ENCODE data around the gene CRB3. TPM values are rescaled to one million over a fixed set of nuclear protein-coding genes. Genes with fewer than 3 reads are reported as not detected.

CRB3 gene
- total RNA-seq, 1 donor from 2014 or later: 0.46 TPM

DNA sequence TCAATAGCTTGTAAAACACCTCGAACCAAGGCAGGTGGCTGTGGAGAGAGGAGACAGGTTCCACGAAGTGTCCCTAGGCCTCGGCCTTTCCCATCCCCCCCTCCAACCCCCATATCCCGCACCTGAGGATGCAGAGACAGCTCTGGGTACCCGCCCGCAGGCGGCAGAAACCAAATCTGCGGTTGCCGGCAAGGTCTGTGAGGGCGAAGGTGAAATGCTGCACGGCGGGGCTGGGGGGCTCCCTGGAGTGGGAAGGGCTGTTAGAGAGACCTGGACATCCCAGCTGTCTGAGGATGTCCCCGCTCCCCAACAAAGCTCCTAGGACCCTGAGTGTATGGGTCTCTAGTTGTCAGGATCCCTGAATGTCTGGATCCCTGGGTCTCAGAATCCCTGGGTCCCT is 14.7 kb downstream of the CRB3 start:
- intact Hi-C loops (cut with micrococcal nuclease): no loop called here
- H3K27me3 Mint-ChIP-seq (ENCODE audit: low read depth): no peaks in the 10 kb centered on the region
- H3K9me3 Mint-ChIP-seq: no peaks in the 10 kb centered on the region

GRCh38 chr19:6479836-6480398 is 15.8 kb downstream of the CRB3 start:
- Mint-ChIP-seq H3K27ac (peak overlapping the region; percentile 91), H3K27me3 (ENCODE audit: low read depth) (no peaks in the 10 kb centered on the region), H3K4me3 (ENCODE audit: low read depth) (peak overlapping the region; percentile 91), H3K9me3 (no peaks in the 10 kb centered on the region), H3K36me3 (ENCODE audit: low read depth) (peaks cover 18% of the 10 kb centered on the region), H3K4me1 (ENCODE audit: low read depth) (peaks cover 19% of the 10 kb centered on the region)
- DNase-seq (ENCODE audit: low spot score): no peak
- intact Hi-C loops (cut with micrococcal nuclease): no loop called here

More for the DNA sequence above, 14.7 kb downstream of the CRB3 start:
- Mint-ChIP-seq H3K27ac (no peak overlapping the region), H3K36me3 (ENCODE audit: low read depth) (peaks cover 23% of the 10 kb centered on the region), H3K4me3 (ENCODE audit: low read depth) (no peak overlapping the region), H3K4me1 (ENCODE audit: low read depth) (peaks cover 19% of the 10 kb centered on the region)
- no peak for DNase-seq (ENCODE audit: low spot score)

DNA sequence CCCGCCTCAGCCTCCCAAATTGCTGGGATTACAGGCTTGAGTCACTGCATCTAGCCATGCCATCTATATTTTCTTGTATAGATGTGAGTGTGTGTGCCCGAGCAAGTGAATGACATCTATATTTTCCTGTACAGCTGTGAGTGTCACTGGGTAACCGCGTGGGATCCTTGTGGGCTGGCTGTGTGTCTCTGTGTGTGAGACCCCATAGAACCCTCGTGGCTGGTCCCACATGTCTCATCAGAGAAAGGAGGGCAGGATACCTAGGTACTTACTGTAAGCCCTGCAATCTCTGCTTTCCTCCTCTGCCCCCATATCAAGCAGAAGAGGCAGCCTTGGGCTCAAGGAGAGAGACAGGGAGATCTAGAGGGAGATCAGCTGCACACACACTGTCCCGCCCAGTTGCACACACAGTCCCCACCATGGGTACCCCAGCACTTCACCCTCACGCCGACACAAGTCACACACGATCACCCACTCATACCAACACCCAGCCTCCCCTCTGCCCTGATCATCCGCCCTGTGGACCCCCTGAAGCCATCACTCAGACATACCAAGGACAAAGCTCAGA is 16.9 kb downstream of the CRB3 start:
- H3K27me3 Mint-ChIP-seq (ENCODE audit: low read depth): no peaks in the 10 kb centered on the region
- H3K27ac Mint-ChIP-seq: peak overlapping the region; percentile 91
- peaks cover 13% of the 10 kb centered on the region for H3K36me3 Mint-ChIP-seq (ENCODE audit: low read depth)
- H3K4me3 Mint-ChIP-seq (ENCODE audit: low read depth): peak overlapping the region; percentile 91
- no peak for DNase-seq (ENCODE audit: low spot score)
- intact Hi-C loops (cut with micrococcal nuclease): no loop called here
- no peaks in the 10 kb centered on the region for H3K9me3 Mint-ChIP-seq
- peaks cover 19% of the 10 kb centered on the region for H3K4me1 Mint-ChIP-seq (ENCODE audit: low read depth)

DNA sequence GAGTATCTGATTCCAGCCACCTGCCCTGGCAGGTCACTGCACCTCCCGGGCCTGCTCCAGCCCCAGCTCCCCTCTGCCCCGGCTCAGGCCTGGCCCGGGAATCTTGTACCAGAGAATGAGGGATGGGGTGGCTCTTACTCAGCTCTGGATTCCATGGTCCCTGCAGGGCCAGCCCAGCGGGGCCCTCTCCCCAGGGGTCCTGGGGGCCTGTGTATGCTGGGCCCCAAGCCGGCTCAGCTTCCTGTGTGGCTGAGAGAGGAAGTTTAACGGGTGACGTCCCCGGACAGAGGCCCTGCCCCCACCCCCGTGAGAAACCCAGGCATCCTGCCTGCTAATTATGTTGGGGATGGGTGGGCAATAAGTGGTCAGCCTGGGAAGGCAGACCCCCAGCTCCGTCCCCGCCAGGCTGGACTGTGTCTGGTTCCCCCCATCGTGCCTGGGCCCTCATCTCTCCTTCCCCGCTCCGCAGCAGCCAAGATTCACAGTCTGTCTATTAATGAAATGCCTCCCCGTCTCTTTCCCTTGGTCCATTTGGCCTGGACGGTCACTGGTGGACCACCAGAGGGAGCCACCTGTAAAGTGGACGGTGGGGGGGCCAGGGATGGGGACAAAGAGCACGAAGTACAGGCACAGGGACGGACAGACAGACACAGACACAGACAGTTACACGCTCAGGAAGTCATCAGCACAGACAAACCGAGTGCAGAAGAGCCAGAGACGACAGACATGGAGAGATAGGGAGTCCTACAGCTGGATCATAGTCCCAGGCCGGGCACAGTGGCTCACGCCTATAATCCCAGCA is 17.7 kb downstream of the CRB3 start, which contains the start of gene DENND1C:
Gene DENND1C (minus strand): TSS at position 247 of the 802 bp plus-strand sequence. CDS start 92 bp downstream, at position 155.
- Mint-ChIP-seq H3K36me3 (ENCODE audit: low read depth) (peaks cover 8% of the 10 kb centered on the region), H3K9me3 (no peaks in the 10 kb centered on the region), H3K4me1 (ENCODE audit: low read depth) (peaks cover 19% of the 10 kb centered on the region), H3K27me3 (ENCODE audit: low read depth) (no peaks in the 10 kb centered on the region), H3K27ac (peak within 1 kb of the TSS; percentile 91), H3K4me3 (ENCODE audit: low read depth) (peak within 1 kb of the TSS; percentile 91)
- intact Hi-C loops (cut with micrococcal nuclease): no loop called here
- DNase-seq (ENCODE audit: low spot score): peak; percentile 60

- intact Hi-C loops (cut with micrococcal nuclease): no loop called here
These were observed 18.2 kb downstream of the CRB3 start for GRCh38 chr19:6482343-6482686.

GRCh38 chr19:6483235-6483634 is 19.2 kb downstream of the CRB3 start:
- intact Hi-C loops (cut with micrococcal nuclease): no loop called here
- peaks cover 8% of the 10 kb centered on the region for H3K36me3 Mint-ChIP-seq (ENCODE audit: low read depth)
- peaks cover 19% of the 10 kb centered on the region for H3K4me1 Mint-ChIP-seq (ENCODE audit: low read depth)
- H3K4me3 Mint-ChIP-seq (ENCODE audit: low read depth): no peak overlapping the region
- no peaks in the 10 kb centered on the region for H3K27me3 Mint-ChIP-seq (ENCODE audit: low read depth)
- no peak for DNase-seq (ENCODE audit: low spot score)
- H3K27ac Mint-ChIP-seq: peak overlapping the region; percentile 1
- H3K9me3 Mint-ChIP-seq: no peaks in the 10 kb centered on the region

More at GRCh38 chr19:6482343-6482686, 18.2 kb downstream of the CRB3 start:
- Mint-ChIP-seq H3K27ac (peak overlapping the region; percentile 91), H3K4me1 (ENCODE audit: low read depth) (peaks cover 19% of the 10 kb centered on the region), H3K9me3 (no peaks in the 10 kb centered on the region), H3K4me3 (ENCODE audit: low read depth) (peak overlapping the region; percentile 91), H3K27me3 (ENCODE audit: low read depth) (no peaks in the 10 kb centered on the region), H3K36me3 (ENCODE audit: low read depth) (peaks cover 8% of the 10 kb centered on the region)
- no peak for DNase-seq (ENCODE audit: low spot score)

- Mint-ChIP-seq H3K4me3 (ENCODE audit: low read depth) (no peak overlapping the region), H3K9me3 (no peaks in the 10 kb centered on the region), H3K36me3 (ENCODE audit: low read depth) (peaks cover 8% of the 10 kb centered on the region), H3K27me3 (ENCODE audit: low read depth) (no peaks in the 10 kb centered on the region), H3K27ac (no peak overlapping the region), H3K4me1 (ENCODE audit: low read depth) (peaks cover 21% of the 10 kb centered on the region)
- no peak for DNase-seq (ENCODE audit: low spot score)
- intact Hi-C loops (cut with micrococcal nuclease): no loop called here
These were observed 20.2 kb downstream of the CRB3 start for GRCh38 chr19:6484230-6484629.

GRCh38 chr19:6484831-6485230 is 20.8 kb downstream of the CRB3 start:
- peaks cover 8% of the 10 kb centered on the region for H3K36me3 Mint-ChIP-seq (ENCODE audit: low read depth)
- H3K4me1 Mint-ChIP-seq (ENCODE audit: low read depth): peaks cover 27% of the 10 kb centered on the region
- intact Hi-C loops (cut with micrococcal nuclease): no loop called here
- H3K27ac Mint-ChIP-seq: no peak overlapping the region
- H3K4me3 Mint-ChIP-seq (ENCODE audit: low read depth): no peak overlapping the region
- H3K27me3 Mint-ChIP-seq (ENCODE audit: low read depth): no peaks in the 10 kb centered on the region
- no peaks in the 10 kb centered on the region for H3K9me3 Mint-ChIP-seq
- no peak for DNase-seq (ENCODE audit: low spot score)

- DNase-seq (ENCODE audit: low spot score): no peak
- peaks cover 4% of the 10 kb centered on the region for H3K9me3 Mint-ChIP-seq
- H3K36me3 Mint-ChIP-seq (ENCODE audit: low read depth): no peaks in the 10 kb centered on the region
- peak overlapping the region; percentile 53 for H3K4me3 Mint-ChIP-seq (ENCODE audit: low read depth)
- H3K27ac Mint-ChIP-seq: peak overlapping the region; percentile 83
- no peaks in the 10 kb centered on the region for H3K27me3 Mint-ChIP-seq (ENCODE audit: low read depth)
- intact Hi-C loops (cut with micrococcal nuclease): no loop called here
- peaks cover 14% of the 10 kb centered on the region for H3K4me1 Mint-ChIP-seq (ENCODE audit: low read depth)
These were observed 25.4 kb downstream of the CRB3 start for GRCh38 chr19:6489278-6490061.

- H3K36me3 Mint-ChIP-seq (ENCODE audit: low read depth): no peaks in the 10 kb centered on the region
- DNase-seq (ENCODE audit: low spot score): no peak
- peak overlapping the region; percentile 53 for H3K4me3 Mint-ChIP-seq (ENCODE audit: low read depth)
- peaks cover 14% of the 10 kb centered on the region for H3K4me1 Mint-ChIP-seq (ENCODE audit: low read depth)
- intact Hi-C loops (cut with micrococcal nuclease): no loop called here
- H3K9me3 Mint-ChIP-seq: peaks cover 4% of the 10 kb centered on the region
- peak overlapping the region; percentile 83 for H3K27ac Mint-ChIP-seq
- H3K27me3 Mint-ChIP-seq (ENCODE audit: low read depth): no peaks in the 10 kb centered on the region
These were observed 26.1 kb downstream of the CRB3 start for GRCh38 chr19:6490134-6490533.

GRCh38 chr19:6491802-6492592 is 27.9 kb downstream of the CRB3 start:
- Mint-ChIP-seq H3K36me3 (ENCODE audit: low read depth) (no peaks in the 10 kb centered on the region), H3K4me1 (ENCODE audit: low read depth) (peaks cover 14% of the 10 kb centered on the region), H3K4me3 (ENCODE audit: low read depth) (no peak overlapping the region), H3K27me3 (ENCODE audit: low read depth) (no peaks in the 10 kb centered on the region), H3K27ac (no peak overlapping the region), H3K9me3 (peaks cover 4% of the 10 kb centered on the region)
- intact Hi-C loops (cut with micrococcal nuclease): no loop called here
- DNase-seq (ENCODE audit: low spot score): no peak

DNA sequence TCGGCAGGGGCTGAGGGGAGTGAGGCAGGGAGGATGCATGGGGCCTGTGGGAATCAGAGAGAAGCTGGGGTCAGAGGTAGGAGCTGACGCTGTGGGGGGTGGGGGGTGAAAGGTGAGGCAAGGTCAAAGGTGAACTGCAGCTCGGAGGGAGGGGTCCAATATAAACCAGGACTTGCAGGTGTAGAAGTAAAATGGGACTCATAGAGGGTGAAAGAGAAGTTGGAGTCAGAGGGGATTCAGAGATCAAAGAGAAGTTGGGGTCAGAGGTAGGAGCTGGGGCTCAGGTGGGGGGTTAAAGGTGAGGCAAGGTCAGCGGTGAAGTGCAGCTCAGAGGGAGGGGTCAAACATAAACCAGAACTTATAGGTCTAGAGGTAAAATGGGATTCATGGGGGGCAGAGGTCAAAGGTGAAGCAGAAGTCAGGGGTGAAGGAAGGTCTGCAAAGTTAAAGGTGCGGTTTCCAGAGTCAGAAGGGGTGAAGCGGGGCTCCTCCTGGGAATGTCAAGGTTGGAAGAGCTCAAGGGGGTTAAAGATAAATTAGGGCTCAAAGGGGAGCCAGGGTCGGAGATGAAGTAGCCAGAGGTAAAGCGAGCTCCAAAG is 30.5 kb downstream of the CRB3 start:
- no peak overlapping the region for H3K27ac Mint-ChIP-seq
- peaks cover 4% of the 10 kb centered on the region for H3K9me3 Mint-ChIP-seq
- no peak for DNase-seq (ENCODE audit: low spot score)
- no peak overlapping the region for H3K4me3 Mint-ChIP-seq (ENCODE audit: low read depth)
- H3K27me3 Mint-ChIP-seq (ENCODE audit: low read depth): no peaks in the 10 kb centered on the region
- peaks cover 17% of the 10 kb centered on the region for H3K4me1 Mint-ChIP-seq (ENCODE audit: low read depth)
- intact Hi-C loops (cut with micrococcal nuclease): no loop called here
- no peaks in the 10 kb centered on the region for H3K36me3 Mint-ChIP-seq (ENCODE audit: low read depth)

All from activated T-helper 2 cell treated with anti-CD3 and anti-CD28 coated beads, Interferon-gamma antibody, Interleukin-2, Interleukin-4, amounts not matched to agents 10 μg/mL and 5 μg/mL and 100 μg/mL, durations not matched to agents 14 hours and 24 hours and 36 hours (primary cell).